H1 (cell line): ENCODE results near the gene DUSP7. TPM values are rescaled to one million over a fixed set of nuclear protein-coding genes. Genes with fewer than 3 reads are reported as not detected.
A peak's percentile ranks its signal among the peaks of the same experiment; 100 is the strongest.

Source experiments
- CTCF ChIA-PET: fragments of 300-600 bp; sonication (Branson Sonifier 250); formaldehyde crosslinking; loops from one replicate; lab custom pipeline; 2021; ENCODE audit not compliant: partially characterized antibody; lab: Charles Lee
- POLR2A ChIA-PET: fragments of 300-600 bp; sonication (Branson Sonifier 250); formaldehyde crosslinking; loops from one replicate; lab custom pipeline; 2021; ENCODE audit warnings: inconsistent platforms; ENCODE audit not compliant: partially characterized antibody; lab: Charles Lee
- DNase-seq, 2 experiments: peaks; one replicate each; pipeline versions ENCODE4 v3.0.0 to v3.0.0-alpha.2; 2010 to 2022; ENCODE audit warnings: low spot score in 2 of 2, low read depth in 1 of 2, mixed read lengths in 1 of 2
- FAIRE-seq: peaks from 2 replicates; lab custom pipeline; 2011; peaks lifted over from hg19 to GRCh38; lab: Jason Lieb, UNC
- H2AFZ ChIP-seq: 2 replicates; pipeline ENCODE4 v1.8.1; 2012; ENCODE audit warnings: low read length, inconsistent platforms
- H2AK5ac ChIP-seq: 2 replicates; pipeline ENCODE4 v1.6.1; 2013; ENCODE audit warnings: low read depth, low read length
- H2BK120ac ChIP-seq: replicated peaks from 2 replicates; pipeline ENCODE3; 2013; ENCODE audit warnings: low read depth, low read length, inconsistent platforms
- H2BK12ac ChIP-seq: 2 replicates; pipeline ENCODE4 v1.6.1; 2013; ENCODE audit warnings: low read depth, low read length
- H2BK15ac ChIP-seq: 2 replicates; pipeline ENCODE4 v1.6.1; 2013; ENCODE audit warnings: low read length
- H2BK20ac ChIP-seq: 2 replicates; pipeline ENCODE4 v1.6.1; 2013; ENCODE audit warnings: low read length
- H2BK5ac ChIP-seq: 2 replicates; pipeline ENCODE4 v1.6.1; 2013; ENCODE audit warnings: low read depth, low read length
- H3K14ac ChIP-seq: 2 replicates; pipeline ENCODE4 v1.6.1; 2013; ENCODE audit warnings: inconsistent platforms; ENCODE audit not compliant: insufficient read length
- H3K18ac ChIP-seq: 2 replicates; pipeline ENCODE4 v1.6.1; 2013; ENCODE audit warnings: low read length; ENCODE audit errors: extremely low read depth
- H3K23ac ChIP-seq: 2 replicates; pipeline ENCODE4 v1.6.1; 2013; ENCODE audit warnings: inconsistent platforms; ENCODE audit not compliant: insufficient read length
- H3K23me2 ChIP-seq: 2 replicates; pipeline ENCODE4 v1.6.1; 2013; ENCODE audit warnings: low read depth, low read length
- H3K27ac ChIP-seq: 2 replicates; pipeline ENCODE4 v1.6.1; 2011; ENCODE audit warnings: low read depth, low read length, inconsistent platforms
- H3K27me3 ChIP-seq, 4 experiments: replicated peaks in 1 of 4; 1 replicate in 1 of 4; 2 replicates in 3 of 4; pipeline versions ENCODE4 v1.6.1 to v1.8.1; 2011 to 2013; ENCODE audit warnings: low read length in 3 of 4, mild to moderate bottlenecking in 3 of 4, inconsistent platforms in 2 of 4, mixed read lengths in 2 of 4, moderate library complexity in 1 of 4; ENCODE audit not compliant: control insufficient read depth in 3 of 4, insufficient read depth in 3 of 4; ENCODE audit errors: extremely low read depth in 1 of 4
- H3K36me3 ChIP-seq, 4 experiments: 2 replicates each; pipeline versions ENCODE4 v1.6.1 to v1.8.1; 2011 to 2013; ENCODE audit warnings: mild to moderate bottlenecking in 4 of 4, low read length in 3 of 4, moderate library complexity in 2 of 4, control low read depth in 1 of 4, inconsistent platforms in 1 of 4; ENCODE audit not compliant: insufficient read depth in 4 of 4, control insufficient read depth in 2 of 4
- H3K4ac ChIP-seq: replicated peaks from 2 replicates; pipeline ENCODE3; 2013; ENCODE audit warnings: low read length, low read depth, mixed read lengths, inconsistent platforms; ENCODE audit not compliant: insufficient read length
- H3K4me1 ChIP-seq, 4 experiments: replicated peaks in 1 of 4; 1 replicate in 1 of 4; 2 replicates in 3 of 4; pipeline versions ENCODE4 v1.6.1 to v1.8.1; 2011 to 2013; ENCODE audit warnings: low read length in 3 of 4, inconsistent platforms in 2 of 4, mixed read lengths in 1 of 4; ENCODE audit not compliant: insufficient read depth in 4 of 4, control insufficient read depth in 3 of 4
- H3K4me2 ChIP-seq, 2 experiments: 2 replicates each; pipeline versions ENCODE4 v1.6.1 to v1.8.1; 2011 to 2013; ENCODE audit warnings: low read depth in 2 of 2, low read length in 2 of 2, control low read depth in 1 of 2, inconsistent platforms in 1 of 2, mild to moderate bottlenecking in 1 of 2; ENCODE audit not compliant: insufficient read depth in 1 of 2
- H3K4me3 ChIP-seq, 4 experiments: fragments of 200-600, 300-600 bp in 1 of 4; sonication (generic), shearing (Covaris generic), sonication (Bioruptor Twin) in 1 of 4; 2 replicates each; pipeline versions ENCODE4 v1.5.1 to v1.8.1; 2011 to 2016; ENCODE audit warnings: low read length in 4 of 4, low read depth in 3 of 4, control low read depth in 2 of 4, inconsistent platforms in 2 of 4, mild to moderate bottlenecking in 2 of 4, mixed read lengths in 1 of 4, moderate library complexity in 1 of 4; ENCODE audit not compliant: insufficient read depth in 2 of 4; ENCODE audit errors: extremely low read depth in 1 of 4
- H3K56ac ChIP-seq: replicated peaks from 2 replicates; pipeline ENCODE3; 2013; ENCODE audit warnings: low read depth, mild to moderate bottlenecking, mixed read lengths, low read length, inconsistent platforms; ENCODE audit not compliant: insufficient read length
- H3K79me1 ChIP-seq: 2 replicates; pipeline ENCODE4 v1.6.1; 2013; ENCODE audit warnings: low read depth, low read length, control low read depth
- H3K79me2 ChIP-seq, 2 experiments: 2 replicates each; pipeline versions ENCODE4 v1.6.1 to v1.8.1; 2012 to 2013; ENCODE audit warnings: low read length in 2 of 2, mild to moderate bottlenecking in 2 of 2, inconsistent platforms in 1 of 2; ENCODE audit not compliant: insufficient read depth in 2 of 2, control insufficient read depth in 1 of 2
- H3K9ac ChIP-seq, 4 experiments: replicated peaks in 1 of 4; 1 replicate in 1 of 4; 2 replicates in 3 of 4; pipeline versions ENCODE4 v1.6.1 to v1.8.1; 2011 to 2013; ENCODE audit warnings: low read depth in 3 of 4, low read length in 3 of 4, control low read depth in 2 of 4, mild to moderate bottlenecking in 2 of 4, moderate library complexity in 2 of 4, inconsistent platforms in 1 of 4; ENCODE audit errors: extremely low read depth in 1 of 4
- H3K9me3 ChIP-seq, 2 experiments: 2 replicates each; pipeline versions ENCODE4 v1.6.1 to v1.8.1; 2012 to 2013; ENCODE audit warnings: mild to moderate bottlenecking in 2 of 2, moderate library complexity in 2 of 2, control low read depth in 1 of 2, inconsistent platforms in 1 of 2, low read depth in 1 of 2, low read length in 1 of 2, mixed read lengths in 1 of 2; ENCODE audit not compliant: insufficient read depth in 2 of 2
- H4K20me1 ChIP-seq, 2 experiments: replicated peaks in 1 of 2; 2 replicates each; pipeline versions ENCODE3 to v1.8.1; 2011 to 2013; ENCODE audit warnings: inconsistent platforms in 2 of 2, low read length in 2 of 2, mild to moderate bottlenecking in 1 of 2; ENCODE audit not compliant: insufficient read depth in 2 of 2, control insufficient read depth in 1 of 2
- H4K5ac ChIP-seq: 2 replicates; pipeline ENCODE4 v1.6.1; 2013; ENCODE audit warnings: low read length, low read depth, mixed read lengths, inconsistent platforms; ENCODE audit not compliant: insufficient read length
- H4K8ac ChIP-seq: 2 replicates; pipeline ENCODE4 v1.8.0; 2013; ENCODE audit warnings: mild to moderate bottlenecking, moderate library complexity, low read length, inconsistent platforms; ENCODE audit not compliant: insufficient read depth; ENCODE audit errors: extremely low read depth
- H4K91ac ChIP-seq: replicated peaks from 2 replicates; pipeline ENCODE3; 2013; ENCODE audit warnings: low read length, mixed read lengths, inconsistent platforms; ENCODE audit not compliant: insufficient read length
- ATF2 ChIP-seq: IDR thresholded peaks from 2 replicates; pipeline ENCODE4 v1.6.1; 2012; ENCODE audit warnings: low read length, inconsistent platforms
- ATF3 ChIP-seq: IDR thresholded peaks from 2 replicates; pipeline ENCODE4 v1.6.1; 2011; ENCODE audit warnings: low read depth, mild to moderate bottlenecking, low read length; ENCODE audit not compliant: insufficient read depth
- BRCA1 ChIP-seq: IDR thresholded peaks from 2 replicates; pipeline ENCODE4 v1.6.1; 2012; ENCODE audit warnings: low read depth, low read length, improper control_type of control experiment
- GABPA ChIP-seq: IDR thresholded peaks from 2 replicates; pipeline ENCODE4 v1.6.1; 2011; ENCODE audit warnings: mild to moderate bottlenecking, low read length, moderate library complexity, borderline replicate concordance; ENCODE audit not compliant: insufficient read depth
- KDM1A ChIP-seq: fragments of 200-600, 300-600 bp; sonication (generic); IDR thresholded peaks from 2 replicates; pipeline ENCODE4 v1.7.1; 2016; ENCODE audit warnings: mild to moderate bottlenecking, low read length, borderline replicate concordance
- SIN3A ChIP-seq, 2 experiments: IDR thresholded peaks in 1 of 2; conservative IDR thresholded peaks in 1 of 2; 2 replicates each; pipeline ENCODE4 v1.6.1; 2011 to 2012; ENCODE audit warnings: low read length in 2 of 2, improper control_type of control experiment in 1 of 2, low read depth in 1 of 2, mild to moderate bottlenecking in 1 of 2
- SP2 ChIP-seq: IDR thresholded peaks from 2 replicates; pipeline ENCODE4 v1.6.1; 2012; ENCODE audit warnings: mild to moderate bottlenecking, low read length, inconsistent platforms
- SRF ChIP-seq: IDR thresholded peaks from 2 replicates; pipeline ENCODE4 v1.6.1; 2011; ENCODE audit warnings: mild to moderate bottlenecking, low read depth, low read length, moderate library complexity
- TAF7 ChIP-seq: optimal IDR thresholded peaks from 2 replicates; pipeline ENCODE3; 2011; ENCODE audit warnings: low read depth, mild to moderate bottlenecking, inconsistent platforms, low read length, moderate library complexity, borderline replicate concordance
- TEAD4 ChIP-seq: IDR thresholded peaks from 2 replicates; pipeline ENCODE4 v1.6.1; 2012; ENCODE audit warnings: low read depth, low read length, inconsistent platforms, mixed read lengths
- WGBS, 2 experiments: shearing (Covaris generic) in 1 of 2; methylation state at CpG; one replicate each; pipeline versions ENCODE4 v1.1.6 to v1.1.7; 2013 to 2015; ENCODE audit warnings: low lambda C conversion rate in 2 of 2, mixed read lengths in 2 of 2, inconsistent platforms in 1 of 2, low coverage in 1 of 2, missing lambda C conversion rate in 1 of 2; ENCODE audit not compliant: insufficient replicate concordance in 2 of 2, insufficient coverage in 1 of 2, insufficient read length in 1 of 2; ENCODE audit errors: extremely low coverage in 1 of 2, missing lambda C conversion rate in 1 of 2; 5-methylcytosine and 5-hydroxymethylcytosine counted together
- polyA plus RNA-seq, 7 experiments: library from polyadenylated mRNA; depleted of rRNA in 3 of 7; stranded (reverse) in 5 of 7; unstranded in 2 of 7; fragments of >200 nt in 5 of 7; fragments of 200-250 nt in 2 of 7; gene quantifications; 1 replicate in 5 of 7; 2 replicates in 1 of 7; 4 replicates in 1 of 7; pipeline versions ENCODE4 v1.2.1 to v1.2.3, GENCODE V29; 2011 to 2013; ENCODE audit warnings: missing spikeins in 2 of 7, mixed read lengths in 2 of 7
- total RNA-seq: library from RNA; stranded (reverse); fragmentation: NEBNext Ultra II Directional; extraction: Animal tissue kit (Norgen Biotek cat#: 25700); gene quantifications from 2 replicates; pipeline ENCODE4 v1.2.1, GENCODE V29; 2021

Gene DUSP7
- total and polyA plus RNA-seq, 2 of the 8 experiments (the other 6 are each of a cell fraction or from before 2014, with no cell fraction given): 19.4 to 24.9 TPM

- H3K9ac ChIP-seq: no peak overlapping the region
- H3K14ac ChIP-seq: no peak overlapping the region
- no peak overlapping the region for H2BK12ac ChIP-seq
- CTCF ChIA-PET: interaction anchor here (1.0 to 9.4 kb wide), 5 partner anchors 11 to 27 kb away, joined by 3 to 124 read pairs (median 7); no protein-coding TSS in a partner anchor
- WGBS, 2 experiments: 84% methylated on average over 7 of the region's 7 CpGs; no CpG with 5 or more reads in 1 of the 2 experiments
- H2AFZ ChIP-seq: no peak overlapping the region
- H3K79me2 ChIP-seq: no peaks in the 10 kb centered on the region
- H3K23ac ChIP-seq: no peak overlapping the region
- no peaks in the 10 kb centered on the region for H3K27me3 ChIP-seq
- H2BK20ac ChIP-seq: 0 out of 2 replicates have a peak overlapping the region, but pooled peaks have one; percentile 48
- no peaks in the 10 kb centered on the region for H3K36me3 ChIP-seq
- no peak overlapping the region for H2BK5ac ChIP-seq
- peaks cover 0 to 5% (median 2%) of the 10 kb centered on the region in 4 experiments; a peak in 3 of 7 replicates for H3K4me1 ChIP-seq
- no peak overlapping the region for H3K27ac ChIP-seq
- H3K79me1 ChIP-seq: no peaks in the 10 kb centered on the region
- H3K18ac ChIP-seq: no peak overlapping the region
- DNase-seq: no peak
- TF ChIP-seq SP2 (no peak), ATF2 (no peak), TEAD4 (no peak), SRF (no peak), BRCA1 (no peak), GABPA (no peak), SIN3A (conservative IDR thresholded peaks at IDR 0.05 in 1 of 2, IDR thresholded peaks at IDR 0.05 in 1 of 2; ENCODE audit: low read depth in 1 of 2, low read length in 2 of 2) (no peak), ATF3 (no peak), KDM1A (no peak), TAF7 (no peak)
- H3K23me2 ChIP-seq: peaks cover 1% of the 10 kb centered on the region; the same call in 1 of the 2 replicates
- H3K4me3 ChIP-seq: no peak overlapping the region
- POLR2A ChIA-PET: interaction anchor here (1.5 kb wide), 1 partner anchor 11 kb away, joined by 3 read pairs; no protein-coding TSS in a partner anchor
- no peaks in the 10 kb centered on the region for H3K9me3 ChIP-seq
- no peak overlapping the region for H3K56ac ChIP-seq
- peak overlapping the region; percentile 18; the same call in 1 of the 2 replicates for H4K8ac ChIP-seq
- no peak overlapping the region for H3K4me2 ChIP-seq
- H4K20me1 ChIP-seq: no peaks in the 10 kb centered on the region
- H3K4ac ChIP-seq: no peak overlapping the region
- no peak overlapping the region for H4K91ac ChIP-seq
- no peak overlapping the region for H2BK15ac ChIP-seq
- H2AK5ac ChIP-seq: no peak overlapping the region
- no peak overlapping the region for H2BK120ac ChIP-seq
- FAIRE-seq: no peak
- H4K5ac ChIP-seq: no peak overlapping the region
Measured at GRCh38 chr3:52025453-52025852, 30.9 kb downstream of the DUSP7 start.
